HFF-Myc (cell line): ENCODE results near the gene SUGP1.

Experiments
- DNase-seq: peaks from one replicate; pipeline ENCODE4 v3.0.0-alpha.2; 2011; ENCODE audit warnings: low read depth; ENCODE audit errors: extremely low read depth
- H3K4me3 ChIP-seq: replicated peaks from 2 replicates; pipeline ENCODE4 v1.5.1; 2011; ENCODE audit warnings: low read depth, mild to moderate bottlenecking, control low read depth, low read length
- CTCF ChIP-seq: IDR thresholded peaks from 2 replicates; pipeline ENCODE4 v1.5.1; 2012; ENCODE audit warnings: mild to moderate bottlenecking, low read depth, low read length, control low read depth; ENCODE audit errors: missing control alignments

Gene SUGP1

GRCh38 chr19:19232261-19232721 is 88.0 kb downstream of the SUGP1 start:
- H3K4me3 ChIP-seq = no peak overlapping the region
- no peak for DNase-seq
- no peak for TF ChIP-seq CTCF

DNA sequence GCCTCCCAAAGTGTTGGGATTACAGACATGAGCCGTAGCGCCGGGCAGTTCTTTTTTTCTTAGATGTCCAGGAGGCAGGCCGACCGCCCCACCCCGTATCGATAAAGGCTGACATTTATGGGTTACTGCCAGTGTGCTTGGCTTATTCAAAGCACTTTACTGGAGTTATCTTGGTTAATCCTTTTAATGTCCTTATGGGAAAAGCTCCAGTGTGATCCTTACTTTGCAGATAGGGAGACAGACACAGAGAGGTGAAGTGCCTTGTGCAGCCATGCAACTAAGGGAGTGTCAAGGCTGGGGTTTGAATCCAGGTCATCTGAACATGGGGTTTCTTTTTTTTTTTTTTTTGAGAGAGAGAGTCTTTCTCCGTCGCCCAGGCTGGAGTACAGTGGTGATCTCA is 89.3 kb downstream of the SUGP1 start:
- DNase-seq = no peak
- no peak for TF ChIP-seq CTCF
- H3K4me3 ChIP-seq = no peak overlapping the region

- no peak for DNase-seq
- no peak overlapping the region for H3K4me3 ChIP-seq
- TF ChIP-seq CTCF = no peak
Observed at GRCh38 chr19:19229701-19230100, 90.6 kb downstream of the SUGP1 start.

- H3K4me3 ChIP-seq = no peak overlapping the region
- DNase-seq = no peak
- no peak for TF ChIP-seq CTCF
Observed at GRCh38 chr19:19227217-19227616, 93.1 kb downstream of the SUGP1 start.

GRCh38 chr19:19226663-19227062 is 93.6 kb downstream of the SUGP1 start:
- H3K4me3 ChIP-seq = no peak overlapping the region
- TF ChIP-seq CTCF = no peak
- DNase-seq = no peak

GRCh38 chr19:19226204-19226603 is 94.1 kb downstream of the SUGP1 start:
- no peak overlapping the region for H3K4me3 ChIP-seq
- DNase-seq = no peak
- TF ChIP-seq CTCF = no peak
